ENCODE results near the gene NUMA1.
A peak's percentile ranks its signal among the peaks of the same experiment; 100 is the strongest.

NUMA1 gene

DNA sequence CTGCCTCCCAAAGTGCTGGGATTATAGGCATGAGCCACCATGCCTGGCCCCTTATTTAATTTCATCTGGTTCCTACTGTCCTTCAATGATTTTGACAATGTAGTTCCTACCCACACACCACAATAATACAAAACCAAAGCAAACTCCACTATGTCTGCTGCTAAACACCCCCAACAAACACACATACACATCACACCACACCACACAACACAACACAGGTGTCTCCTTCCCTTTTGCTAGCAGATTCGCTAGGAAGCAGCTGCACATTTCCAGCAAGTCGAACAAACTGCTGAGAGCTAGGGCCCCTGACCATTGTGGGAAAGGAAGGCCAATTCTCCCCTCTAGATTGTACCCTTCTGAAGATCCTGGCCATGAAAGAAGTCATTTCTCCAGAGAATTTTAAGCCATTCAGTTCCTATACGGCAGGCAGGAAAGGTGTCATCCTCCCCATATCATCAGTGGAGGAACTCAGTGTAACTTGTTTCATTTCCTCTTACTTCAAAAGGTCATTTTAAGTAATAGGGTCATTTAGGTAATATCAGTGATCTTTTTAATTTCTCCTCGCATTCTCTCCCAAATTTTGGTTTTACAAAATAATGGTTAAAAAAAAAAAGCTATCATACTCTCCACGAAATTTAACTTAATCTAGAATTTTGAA is 18.5 kb downstream of the NUMA1 start:
- DNase-seq: no peak

DNA sequence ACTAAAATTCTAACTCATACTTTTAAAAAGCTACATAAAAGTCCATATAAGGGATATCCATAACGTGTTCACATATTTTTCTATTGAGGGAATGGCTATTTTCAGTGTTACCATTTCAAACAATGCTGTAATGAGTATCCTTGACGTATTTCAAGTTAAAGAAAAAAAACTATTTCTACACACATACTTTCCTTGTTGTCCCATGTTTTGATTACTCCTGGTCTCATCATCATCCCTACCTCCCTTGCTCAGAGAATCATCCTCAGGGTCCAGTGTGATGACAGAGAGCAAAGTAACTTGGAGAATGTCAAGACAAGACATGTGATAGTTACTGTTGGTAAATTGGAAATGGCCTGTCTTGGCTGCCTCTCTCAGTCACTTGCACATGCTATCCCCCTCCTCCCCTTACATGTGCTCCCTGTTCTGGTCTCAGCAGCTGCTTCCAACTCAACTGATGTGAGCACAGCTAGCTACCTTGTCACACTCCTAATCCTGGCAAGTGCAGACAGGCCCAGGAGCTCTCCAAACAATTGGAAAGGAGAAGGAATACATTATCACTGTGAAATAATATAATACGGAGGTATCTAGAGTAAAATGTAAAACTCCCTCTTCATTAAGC is 21.8 kb downstream of the NUMA1 start:
- no peak for DNase-seq

DNA sequence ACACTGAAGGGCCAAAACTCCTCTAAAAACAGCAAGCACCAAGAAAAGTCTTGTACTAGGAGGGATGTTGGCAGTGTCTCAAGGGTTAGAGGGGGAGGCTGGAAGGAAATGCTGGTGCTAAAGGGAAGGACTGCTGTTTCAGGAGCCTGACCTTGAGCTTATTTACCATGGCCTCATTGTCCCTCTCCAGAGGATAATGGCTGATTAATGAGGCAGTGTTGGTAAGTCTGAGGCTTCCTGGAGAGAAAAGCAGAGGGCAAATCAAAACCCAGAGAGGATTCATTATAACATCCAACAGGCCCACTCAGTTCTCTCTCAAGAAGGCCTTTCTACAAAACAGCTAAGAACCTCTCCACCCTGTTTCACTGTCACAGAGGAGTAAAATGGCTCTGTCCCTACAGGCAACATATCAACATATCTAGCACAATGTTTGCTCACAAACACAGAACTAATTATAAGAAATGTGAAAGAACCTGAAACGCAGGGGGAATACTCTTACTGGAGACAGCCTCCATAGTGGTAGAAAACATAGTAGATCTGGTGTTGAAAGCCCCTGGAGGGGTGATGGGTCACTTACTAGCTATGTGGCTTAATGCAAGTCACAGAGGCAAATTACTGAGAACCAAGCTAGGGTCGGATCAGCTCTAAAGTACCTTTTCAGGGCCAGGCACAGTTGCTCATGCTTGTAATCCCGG is 31.4 kb downstream of the NUMA1 start:
- DNase-seq: no peak

DNA sequence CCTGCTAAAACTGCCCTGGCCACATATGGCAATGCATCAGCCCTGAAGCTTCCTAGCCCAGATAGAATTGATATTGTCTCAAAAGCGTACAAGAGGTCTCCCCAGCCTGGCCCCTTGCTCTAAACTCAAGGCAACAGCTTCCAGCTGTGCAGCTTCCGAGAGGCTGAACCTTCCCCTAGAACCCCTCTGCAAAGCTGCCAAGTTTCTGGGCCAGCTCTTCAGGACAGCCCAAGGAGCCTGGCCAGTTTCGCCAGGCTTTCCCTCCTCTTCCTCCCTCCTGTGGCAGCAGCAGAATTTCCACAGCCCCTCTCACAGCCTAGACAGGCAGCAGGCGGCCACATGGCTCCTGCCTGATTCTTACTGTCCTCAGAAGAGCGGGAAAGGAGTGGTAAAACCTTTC is 34.5 kb downstream of the NUMA1 start:
- no peak for DNase-seq

DNA sequence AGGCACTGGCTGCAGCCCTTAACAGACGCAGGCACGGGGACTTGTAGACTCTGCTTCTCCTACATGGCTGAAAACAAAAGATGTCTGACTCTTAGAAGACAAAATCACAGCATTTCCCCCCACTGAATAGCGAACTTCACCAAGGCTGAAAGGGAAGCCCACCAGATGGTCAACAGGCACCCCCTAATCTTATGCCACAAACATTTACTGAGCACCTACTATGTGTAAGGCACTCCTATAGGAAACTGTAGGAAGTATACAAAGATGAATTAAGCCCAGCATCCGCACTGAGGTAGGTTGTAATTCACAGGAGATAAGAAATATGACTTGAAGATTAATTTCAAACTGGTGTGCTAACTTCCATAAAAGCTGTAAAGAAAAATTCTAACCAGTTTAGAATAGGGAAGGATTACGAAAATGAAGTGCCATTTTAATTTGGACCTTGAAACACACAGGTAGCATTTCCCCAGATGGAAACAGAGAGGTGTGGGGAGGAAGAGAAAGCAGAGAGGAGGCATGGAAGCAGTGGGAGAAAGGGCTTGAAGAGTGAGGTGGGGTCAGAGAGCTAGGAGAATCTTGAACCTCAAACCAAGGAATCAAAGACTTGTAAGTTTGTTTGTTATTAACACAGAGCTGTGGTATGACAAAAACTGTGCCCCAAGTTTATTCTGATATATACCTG is 38.1 kb downstream of the NUMA1 start:
- no peak for DNase-seq

DNA sequence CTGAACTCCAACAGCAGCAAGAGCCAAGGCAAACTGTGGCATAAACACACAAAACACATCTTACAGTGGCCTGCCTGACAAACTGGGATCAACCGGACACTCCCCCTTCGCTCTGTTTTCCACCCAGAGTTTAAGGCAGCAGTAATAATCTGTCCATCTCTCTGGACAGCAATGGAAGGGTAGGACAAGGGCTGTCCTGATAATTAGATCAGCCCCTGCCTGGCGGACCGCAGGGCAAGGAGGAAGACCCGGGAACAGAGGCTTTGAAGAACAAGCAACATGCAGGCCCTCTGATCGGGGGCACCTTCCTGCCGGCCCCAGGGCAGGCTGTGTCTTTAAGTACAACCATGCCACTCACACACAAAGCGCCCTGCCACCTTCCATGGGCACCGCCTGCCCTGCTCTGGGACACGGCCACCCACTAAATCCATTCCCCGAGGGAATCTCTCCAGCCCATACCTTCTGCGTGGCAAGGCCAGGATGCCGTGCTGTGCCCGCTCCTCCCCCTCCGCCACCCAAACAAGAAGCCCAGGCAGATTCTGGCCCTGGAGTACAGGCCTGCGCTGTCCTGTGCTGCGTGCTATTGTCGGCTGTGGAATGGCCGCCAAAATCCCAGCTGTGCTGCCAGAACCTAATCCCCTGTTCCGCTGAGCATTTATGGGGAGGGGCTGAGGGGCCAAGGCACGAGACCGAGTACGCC is 38.8 kb downstream of the NUMA1 start:
- no peak for DNase-seq

DNA sequence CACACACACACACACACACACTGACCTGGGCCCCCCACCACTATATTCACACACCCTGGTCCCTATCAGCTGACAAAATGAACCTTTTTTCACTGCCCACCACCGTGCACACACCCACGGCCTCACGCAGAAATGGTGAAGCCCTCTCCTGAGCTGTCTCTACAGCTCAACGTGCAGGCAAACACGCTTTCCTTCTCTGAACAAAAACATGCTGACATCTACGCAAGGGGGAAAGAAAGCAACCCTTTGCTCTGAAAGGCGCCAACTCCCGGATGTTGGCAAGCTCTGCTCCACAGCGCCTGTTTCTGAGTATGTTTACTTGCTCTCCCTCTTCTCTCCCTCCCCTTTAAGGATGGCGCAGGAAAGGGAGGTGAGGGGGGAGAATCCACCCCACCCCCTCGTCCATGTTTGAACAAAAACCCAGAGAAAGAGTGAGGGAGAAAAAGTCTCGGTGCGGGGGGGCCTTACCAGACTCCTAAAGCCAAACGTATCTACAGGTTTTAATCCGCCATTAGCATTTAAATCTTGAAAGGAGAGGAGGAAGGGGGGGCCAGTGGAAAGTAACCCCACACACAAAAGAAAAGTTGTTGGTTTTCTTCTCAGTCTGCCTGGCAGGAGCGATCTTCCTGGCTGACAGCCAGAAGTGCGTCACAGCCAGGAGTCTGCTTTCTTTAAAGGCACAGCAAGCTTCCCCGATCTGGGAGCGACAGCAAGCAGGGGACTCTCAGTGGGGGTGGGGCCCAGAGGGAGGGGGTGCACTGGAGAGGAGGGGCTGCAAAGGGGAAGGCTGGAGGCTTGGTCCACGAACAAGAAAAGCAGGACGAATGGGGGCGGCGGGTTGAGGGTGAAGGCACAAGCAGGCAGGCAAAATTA is 39.6 kb downstream of the NUMA1 start:
- DNase-seq: peak; percentile 57

DNA sequence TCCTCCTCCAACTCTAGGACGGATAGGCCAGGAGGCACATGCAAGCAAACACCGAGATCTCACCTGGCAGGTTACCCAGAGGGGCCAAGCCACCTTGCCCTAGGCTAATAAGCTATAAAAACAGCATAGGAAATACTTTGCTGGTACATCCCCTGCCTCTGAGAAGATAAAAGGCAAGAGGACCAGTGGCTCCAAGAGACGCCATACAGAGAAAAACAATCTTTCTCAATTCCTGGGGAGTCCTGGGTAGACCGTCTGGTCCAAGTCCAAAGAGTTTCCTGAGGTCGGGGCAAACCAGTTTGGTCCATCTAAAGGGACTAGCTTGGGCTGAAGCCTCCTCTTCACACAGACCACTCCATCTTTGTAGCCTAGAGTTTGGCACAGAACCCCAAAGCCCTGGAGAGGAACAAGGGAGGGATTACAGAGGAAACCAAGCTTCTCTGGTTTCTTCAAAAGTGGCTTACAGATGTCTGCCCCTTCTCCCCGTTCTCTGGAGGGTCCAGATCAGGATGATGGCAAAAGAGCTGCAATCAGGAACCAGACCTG is 40.4 kb downstream of the NUMA1 start:
- DNase-seq: no peak

DNA sequence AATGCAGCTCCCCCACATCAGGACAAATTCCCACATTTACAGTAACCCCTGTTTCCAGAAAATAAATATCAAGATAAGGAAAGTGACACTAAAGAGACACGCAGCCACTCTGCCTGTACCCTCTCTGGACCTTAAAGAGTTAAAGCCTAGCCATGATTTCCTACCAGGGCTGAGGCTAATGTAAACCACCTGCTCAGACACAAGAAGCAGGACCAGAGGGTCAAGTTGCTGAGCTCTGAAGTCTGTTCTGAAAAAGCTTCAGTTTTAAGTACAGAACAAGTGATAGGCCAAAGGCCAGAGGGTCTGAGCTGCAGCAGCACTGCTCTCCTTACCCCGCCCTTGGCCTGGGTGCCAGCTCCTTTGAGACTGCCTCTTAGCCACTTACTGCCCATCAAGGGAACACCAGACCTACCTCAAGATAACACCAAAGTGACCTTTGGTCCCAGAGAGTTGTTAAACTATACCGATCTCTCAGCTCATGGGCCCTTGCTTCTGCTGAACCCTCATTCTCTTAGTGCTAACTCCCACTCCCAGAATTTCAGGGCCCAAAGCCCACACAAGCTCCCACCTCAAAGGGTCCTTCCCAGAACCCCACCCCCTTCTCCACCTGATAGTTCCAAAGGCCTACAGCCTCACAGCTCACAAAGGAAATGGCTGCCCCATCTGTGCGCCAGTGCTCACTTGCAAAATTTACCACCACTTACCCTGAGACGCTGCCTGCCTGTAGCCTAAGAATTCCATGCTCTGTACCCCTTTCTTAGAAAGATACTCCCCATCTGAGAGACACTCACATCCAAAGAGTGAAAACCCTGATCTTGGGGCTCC is 41.1 kb downstream of the NUMA1 start:
- no peak for DNase-seq

DNA sequence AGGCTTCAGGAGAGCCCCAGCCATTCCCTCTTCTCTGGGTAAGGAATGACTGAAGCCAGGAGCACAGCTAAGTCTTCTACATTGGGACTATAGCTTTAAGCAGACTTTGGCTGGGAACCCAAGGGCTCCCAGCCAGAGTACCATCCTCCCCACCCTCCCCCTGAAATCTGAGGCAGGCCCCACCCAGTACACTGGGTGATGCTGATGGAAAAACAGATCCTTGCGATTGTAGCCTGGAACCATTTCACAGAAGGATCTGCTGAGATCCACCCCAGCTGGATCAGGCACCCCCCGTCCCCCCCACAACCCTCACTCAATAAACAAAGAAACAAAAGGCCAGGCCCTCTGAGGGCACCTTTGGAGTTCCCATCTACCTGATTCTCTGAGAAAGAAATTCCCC is 41.9 kb downstream of the NUMA1 start:
- no peak for DNase-seq

DNA sequence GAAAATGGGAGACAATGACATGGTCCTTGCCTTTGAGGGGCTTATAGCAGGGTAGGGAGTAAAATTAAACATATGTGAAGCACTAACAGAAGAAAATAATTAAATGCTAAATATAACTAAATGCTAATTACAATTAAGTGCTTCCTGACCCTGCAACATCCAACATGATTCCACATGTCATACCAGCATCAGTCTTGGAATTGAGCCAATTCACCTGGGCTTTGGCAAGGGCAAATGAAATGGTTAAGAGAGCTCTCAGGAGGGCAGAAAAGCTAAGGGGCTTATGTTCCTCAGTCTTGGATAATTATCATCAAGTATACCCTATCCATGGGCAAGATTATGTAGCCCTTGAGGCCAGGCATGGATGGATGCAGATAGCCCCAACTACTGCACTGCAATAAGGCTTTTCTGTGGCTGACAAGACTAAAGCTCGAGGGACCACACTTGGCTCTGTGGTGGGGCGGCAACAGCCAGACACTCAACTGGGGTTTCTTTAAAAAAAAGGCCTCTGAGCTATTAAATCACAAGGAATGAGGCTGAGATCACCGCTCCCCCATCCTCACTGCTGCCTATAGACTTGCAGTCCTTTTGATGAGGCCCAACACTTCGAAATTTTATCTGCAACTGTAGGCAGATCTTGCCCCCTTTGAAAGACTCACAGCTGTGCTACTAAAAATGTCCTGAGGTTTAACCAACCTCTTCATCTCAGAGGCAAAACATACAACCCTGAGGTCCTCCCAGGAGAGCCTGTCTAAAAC is 42.6 kb downstream of the NUMA1 start:
- no peak for DNase-seq

DNA sequence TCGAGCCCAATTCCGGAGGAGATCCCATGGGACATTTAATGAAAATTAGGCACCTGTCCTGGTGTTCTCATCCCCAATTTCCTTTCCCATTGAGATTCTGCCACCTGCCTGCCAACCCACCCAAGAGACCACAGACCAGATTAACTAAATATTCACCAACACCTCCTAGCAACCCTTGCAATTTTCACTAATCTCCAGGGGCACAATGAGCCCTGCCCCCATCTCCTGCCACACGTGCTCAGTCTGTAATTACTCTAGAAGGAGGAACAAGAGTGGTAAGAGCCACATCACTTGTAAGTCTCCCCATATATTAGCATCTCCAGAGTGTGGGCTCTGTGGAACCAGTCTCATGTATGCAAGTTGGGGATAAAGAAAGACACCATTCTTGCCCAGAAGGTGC is 43.7 kb downstream of the NUMA1 start:
- DNase-seq: no peak

DNA sequence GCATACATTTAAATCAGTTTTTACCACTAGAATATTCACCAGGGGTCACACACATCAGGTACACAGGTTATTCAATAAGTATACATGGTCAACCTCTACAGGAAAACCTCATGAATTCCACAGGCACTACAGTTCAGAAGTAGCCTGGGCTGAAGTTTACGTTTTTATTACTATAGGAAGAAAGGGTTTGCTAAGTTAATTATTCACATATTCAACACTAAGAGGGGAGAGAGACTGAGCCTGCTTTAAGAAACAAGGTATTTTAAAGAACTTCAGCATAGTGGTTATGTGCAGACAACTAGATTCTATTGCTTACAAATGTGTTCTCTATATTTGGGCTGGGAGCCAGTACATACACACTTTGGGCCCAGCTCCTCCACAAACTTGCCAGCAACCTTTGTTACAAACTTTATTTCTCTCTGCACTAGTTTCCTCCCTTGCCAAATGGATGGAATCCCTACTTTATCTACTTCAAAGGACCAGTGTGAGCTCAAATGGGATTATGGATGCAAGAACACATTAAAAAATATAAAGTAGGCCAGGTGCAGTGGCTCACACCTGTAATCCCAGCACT is 49.8 kb downstream of the NUMA1 start:
- no peak for DNase-seq

DNA sequence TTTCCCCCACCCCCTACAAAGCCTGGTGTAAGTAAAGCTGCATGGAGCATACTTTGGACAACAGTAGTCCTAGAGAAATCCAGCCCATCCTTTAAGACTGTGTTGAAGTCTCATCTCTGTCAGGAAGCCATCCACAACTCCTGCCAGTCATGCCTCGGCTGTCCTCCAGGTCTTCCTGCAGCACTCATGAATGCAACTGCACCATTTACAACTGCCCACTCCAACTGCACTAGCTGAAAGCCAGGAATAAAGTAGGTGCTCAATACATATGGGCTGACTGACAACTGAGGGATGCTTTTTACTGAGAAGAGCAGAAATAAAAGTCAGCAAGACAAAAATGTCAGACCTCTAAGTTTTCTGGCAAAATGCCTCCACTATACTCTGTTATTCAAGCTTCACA is 54.3 kb downstream of the NUMA1 start:
- no peak for DNase-seq

DNA sequence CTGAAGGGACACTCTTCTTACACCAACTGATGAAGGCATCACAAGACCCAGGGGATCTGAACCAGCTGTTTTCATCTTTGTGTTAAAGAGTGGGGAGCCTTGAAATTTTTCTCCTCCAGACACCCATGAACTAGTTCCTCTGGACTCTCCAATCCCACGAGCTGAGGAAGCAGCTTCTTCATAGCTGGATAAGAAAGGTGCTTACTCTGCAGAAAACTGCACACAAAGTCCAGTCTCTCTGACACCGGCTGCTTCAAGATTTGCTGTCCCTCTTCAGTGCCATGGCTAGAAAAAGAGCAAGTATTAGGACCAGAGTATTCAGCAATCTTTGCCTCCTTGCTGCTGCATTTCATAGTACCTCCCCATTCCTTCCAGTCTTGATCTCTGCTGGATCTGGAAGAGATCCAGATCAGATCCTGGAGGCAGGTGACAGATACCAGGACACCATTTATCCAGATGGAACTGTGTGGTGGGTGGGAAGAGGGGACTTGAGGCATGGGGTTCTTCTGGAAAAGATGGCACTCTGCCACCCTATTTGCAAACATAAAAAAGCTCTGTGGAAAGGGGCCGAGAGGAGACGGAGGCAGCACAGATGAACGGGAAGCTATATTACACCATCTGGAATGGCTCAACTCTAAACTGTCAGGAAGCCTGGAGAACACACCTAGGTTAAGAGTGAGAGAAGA is 56.1 kb downstream of the NUMA1 start:
- no peak for DNase-seq

DNA sequence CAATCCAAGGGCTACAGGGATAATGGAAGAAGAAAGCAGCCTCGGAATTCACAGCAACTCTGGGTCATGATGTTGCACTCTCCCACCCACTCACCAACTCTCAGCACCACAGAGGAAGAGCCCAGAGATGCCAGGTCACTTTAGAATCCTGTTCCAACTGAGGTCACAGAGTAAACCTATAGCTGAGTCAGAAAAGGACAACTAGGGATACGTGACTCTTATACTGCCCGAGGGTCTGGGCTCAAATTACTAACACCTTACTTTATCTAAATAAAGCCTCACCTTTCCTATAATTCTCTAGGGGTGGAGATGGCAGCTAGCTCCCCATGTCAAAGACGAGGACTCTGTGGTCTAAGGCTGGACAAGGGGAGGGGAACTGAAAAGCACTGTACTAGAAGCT is 57.0 kb downstream of the NUMA1 start:
- DNase-seq: no peak

DNA sequence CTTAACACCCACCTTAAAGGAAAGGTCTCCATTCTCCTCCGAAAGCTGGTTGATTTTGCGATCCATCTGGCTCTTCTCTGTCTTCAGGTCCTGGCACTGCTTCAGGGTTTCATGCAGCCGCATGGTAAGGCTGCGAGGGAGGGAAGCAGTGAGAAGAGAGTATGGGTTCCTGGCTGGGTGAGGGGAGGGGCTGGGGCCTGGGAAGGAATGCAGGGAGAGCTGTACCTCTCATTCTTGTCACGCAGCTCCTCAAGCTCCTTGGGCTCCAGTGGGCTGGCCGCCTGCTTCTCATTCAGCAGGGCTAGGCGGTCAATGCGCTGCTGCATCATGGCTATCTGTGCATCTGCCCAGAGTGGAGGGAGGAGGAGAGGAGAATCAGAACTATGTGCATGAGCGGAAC is 62.2 kb downstream of the NUMA1 start:
- DNase-seq: no peak

DNA sequence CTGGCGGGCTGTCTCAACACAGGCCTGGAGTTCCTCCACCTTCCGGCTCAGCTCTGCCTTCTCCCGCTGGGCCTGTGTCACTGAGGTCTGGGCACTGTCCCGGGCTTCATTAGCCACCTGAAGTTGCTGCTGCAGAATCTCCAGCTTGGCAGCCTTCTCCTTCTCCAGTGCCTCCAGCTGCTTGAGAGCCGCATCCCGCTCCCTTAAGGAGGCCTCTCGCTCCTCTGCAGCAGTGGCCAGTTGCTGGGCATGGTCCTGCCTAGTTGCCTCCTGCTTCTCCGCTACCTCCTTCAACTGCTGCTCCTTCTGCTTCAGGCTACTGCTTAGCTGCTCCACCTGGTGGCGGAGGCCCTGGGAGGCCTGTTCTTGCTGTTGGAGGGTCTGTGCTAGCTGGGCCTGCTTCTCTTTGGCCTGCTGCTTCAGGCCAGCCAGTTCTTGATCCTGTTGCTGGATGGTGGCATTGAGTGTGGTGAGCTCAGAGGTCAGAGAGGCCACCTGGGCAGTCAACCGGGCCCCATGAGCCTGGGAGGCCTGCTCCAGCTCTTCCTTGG is 64.8 kb downstream of the NUMA1 start:
- DNase-seq: no peak

DNA sequence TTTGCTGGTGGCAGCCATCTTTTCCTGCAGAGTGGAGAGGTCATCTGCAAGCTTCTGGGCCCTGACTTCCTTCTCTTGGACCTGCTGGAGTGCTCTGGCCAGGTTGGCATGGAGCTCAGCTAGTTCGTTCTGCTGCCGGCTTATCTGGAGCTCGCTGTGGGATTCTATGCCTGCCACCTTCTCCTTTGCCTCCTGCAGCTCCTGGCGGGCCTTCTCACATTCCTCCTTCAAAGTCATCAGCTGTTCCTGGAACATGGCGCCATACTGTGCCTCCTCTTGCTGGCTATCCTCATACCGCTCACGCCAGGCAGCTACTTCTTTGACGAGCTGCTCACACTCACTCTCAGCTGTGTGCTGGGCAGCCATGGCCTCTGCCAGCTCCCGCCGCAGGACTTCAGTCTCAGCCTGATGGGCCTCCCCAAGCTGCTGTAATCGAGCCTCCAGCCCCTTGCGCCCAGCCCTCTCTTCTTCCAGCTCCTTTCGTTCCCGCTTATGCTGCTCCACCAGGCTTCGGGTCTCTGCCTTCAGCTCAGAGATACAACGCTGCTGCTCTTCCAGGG is 65.5 kb downstream of the NUMA1 start:
- no peak for DNase-seq
